Activated CD4-positive, CD25-positive, alpha-beta regulatory T cell treated with anti-CD3 and anti-CD28 coated beads, Interleukin-2, amount 50 U/mL, for 24 hours (primary cell): ENCODE measurements around the gene AP2A2.

Experiments
- ATAC-seq, 2 donors: fragments of 150-1000 bp; cut with Tn5 transposase; one replicate each; pipeline ENCODE4 v1.10.0; 2021; ENCODE audit warnings: mild to moderate bottlenecking in 1 of 2, moderate library complexity in 1 of 2

AP2A2 gene

DNA sequence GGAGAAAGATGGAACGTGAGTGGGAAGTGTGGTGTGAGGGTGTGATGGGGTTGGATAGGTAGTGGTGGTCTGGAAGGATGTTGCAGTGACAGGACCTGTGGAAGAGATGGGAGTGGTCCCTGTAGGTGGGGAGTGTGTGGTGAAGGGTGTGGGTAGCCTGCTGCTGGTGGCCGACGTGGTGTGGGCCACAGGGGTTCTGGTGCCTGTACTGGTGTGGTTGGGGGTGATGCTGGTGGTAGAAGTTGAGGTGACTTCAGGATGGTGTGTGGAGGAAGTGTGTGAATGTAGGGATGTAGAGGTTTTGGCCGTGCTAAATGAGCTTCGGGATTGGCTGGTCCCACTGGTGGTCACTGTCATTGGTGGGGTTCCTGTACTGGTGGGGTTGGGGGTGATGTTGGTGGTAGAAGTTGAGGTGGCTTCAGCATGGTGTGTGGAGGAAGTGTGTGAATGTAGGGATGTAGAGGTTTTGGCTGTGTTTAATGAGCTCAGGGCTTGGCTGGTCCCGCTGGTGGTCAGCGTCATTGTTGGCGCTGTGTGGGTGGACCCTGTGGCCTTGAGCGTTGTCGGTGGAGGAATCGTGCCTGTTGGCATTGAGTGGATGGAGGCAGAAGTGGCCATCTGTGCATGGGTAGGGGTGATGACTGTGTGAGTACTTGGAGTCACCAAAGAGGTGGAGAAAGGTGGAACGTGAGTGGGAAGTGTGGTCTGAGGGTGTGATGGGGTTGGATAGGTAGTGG lies 91.8 kb downstream of the AP2A2 start:
- ATAC-seq, result no peak

- no peak for ATAC-seq
Observed at GRCh38 chr11:1018091-1018490, 92.4 kb downstream of the AP2A2 start.

DNA sequence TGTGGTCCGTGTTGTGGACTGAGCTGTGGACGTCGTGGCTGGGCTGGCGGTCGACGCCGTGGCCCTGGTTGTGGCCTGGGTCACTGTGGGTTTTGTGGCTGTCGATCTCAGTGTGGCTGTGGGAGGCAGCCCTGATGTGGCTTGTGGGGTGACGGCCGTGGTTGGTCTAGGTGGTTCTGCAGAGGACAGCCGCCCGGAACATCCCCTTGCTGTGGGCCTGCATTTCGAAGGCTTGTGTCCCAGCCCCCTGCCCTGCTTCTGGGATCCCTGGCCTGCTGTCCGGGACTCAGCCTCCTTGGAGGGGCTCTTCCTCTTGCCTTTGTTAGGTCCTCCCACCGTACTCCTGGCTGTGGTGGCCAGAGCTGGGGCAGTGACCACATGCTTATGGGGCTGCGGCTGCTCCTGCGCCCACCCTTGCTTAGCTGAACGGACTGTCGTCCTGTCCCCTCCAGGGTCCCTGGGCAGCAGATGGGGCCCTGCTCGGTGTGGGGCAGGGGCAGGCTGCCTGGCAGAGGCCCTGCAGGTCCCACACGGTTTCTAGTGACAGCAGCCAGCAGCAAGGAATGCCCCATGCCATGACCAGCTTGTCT lies 93.7 kb downstream of the AP2A2 start:
- ATAC-seq, result no peak

DNA sequence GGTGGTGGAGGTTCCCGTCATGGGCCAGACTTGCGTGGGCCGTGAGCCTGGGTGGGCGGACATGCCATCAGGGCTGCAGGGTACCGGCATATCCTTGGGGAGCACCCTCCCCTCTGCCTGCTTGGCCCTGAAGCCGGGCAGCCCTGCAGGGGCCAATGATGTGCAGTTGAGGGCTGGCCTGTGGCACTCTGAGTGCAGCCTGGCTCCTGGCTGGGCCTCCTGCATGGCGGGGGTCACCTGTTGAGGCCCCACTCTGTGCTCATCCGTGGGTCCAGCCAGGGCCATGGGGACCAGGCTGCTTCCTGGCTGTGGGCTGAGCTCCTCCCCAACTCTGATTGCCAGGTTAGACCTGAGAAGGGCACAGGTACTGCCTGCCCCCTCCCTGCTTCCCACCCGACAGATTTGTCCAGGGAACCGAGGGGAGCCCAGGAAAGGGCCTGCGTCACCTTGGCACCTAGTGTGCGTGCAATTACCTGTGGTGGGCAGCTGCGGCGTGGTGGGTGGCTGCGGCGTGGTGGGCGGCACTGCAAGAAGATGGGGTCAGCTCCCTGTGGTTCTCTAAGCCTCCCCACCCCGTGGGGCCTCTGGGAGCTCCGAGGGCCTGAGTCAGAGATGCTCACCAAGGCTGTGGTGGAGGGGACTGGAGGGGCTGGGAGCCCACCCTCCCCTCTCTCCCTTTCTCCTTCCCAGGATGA lies 94.7 kb downstream of the AP2A2 start:
- no peak for ATAC-seq

DNA sequence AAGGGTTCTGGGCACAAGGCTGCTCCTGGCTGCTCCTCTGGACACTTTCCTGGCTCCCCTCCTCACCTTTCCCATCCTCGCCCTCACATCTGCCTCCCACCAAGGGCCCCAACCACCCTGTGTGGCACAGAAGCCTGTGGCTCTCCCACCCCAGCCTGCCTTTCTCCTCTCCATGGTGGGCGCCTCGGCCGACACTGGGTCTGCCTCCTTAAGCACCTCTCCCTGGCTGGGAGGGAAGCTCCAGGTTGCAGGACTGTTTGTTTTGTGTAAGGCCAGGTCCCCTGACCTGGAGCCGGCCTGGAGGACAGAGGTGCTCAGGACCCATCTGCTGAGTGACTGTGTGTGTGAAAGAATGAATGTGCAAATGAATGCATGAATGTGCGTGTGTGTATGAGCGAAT lies 96.7 kb downstream of the AP2A2 start:
- ATAC-seq, result no peak

DNA sequence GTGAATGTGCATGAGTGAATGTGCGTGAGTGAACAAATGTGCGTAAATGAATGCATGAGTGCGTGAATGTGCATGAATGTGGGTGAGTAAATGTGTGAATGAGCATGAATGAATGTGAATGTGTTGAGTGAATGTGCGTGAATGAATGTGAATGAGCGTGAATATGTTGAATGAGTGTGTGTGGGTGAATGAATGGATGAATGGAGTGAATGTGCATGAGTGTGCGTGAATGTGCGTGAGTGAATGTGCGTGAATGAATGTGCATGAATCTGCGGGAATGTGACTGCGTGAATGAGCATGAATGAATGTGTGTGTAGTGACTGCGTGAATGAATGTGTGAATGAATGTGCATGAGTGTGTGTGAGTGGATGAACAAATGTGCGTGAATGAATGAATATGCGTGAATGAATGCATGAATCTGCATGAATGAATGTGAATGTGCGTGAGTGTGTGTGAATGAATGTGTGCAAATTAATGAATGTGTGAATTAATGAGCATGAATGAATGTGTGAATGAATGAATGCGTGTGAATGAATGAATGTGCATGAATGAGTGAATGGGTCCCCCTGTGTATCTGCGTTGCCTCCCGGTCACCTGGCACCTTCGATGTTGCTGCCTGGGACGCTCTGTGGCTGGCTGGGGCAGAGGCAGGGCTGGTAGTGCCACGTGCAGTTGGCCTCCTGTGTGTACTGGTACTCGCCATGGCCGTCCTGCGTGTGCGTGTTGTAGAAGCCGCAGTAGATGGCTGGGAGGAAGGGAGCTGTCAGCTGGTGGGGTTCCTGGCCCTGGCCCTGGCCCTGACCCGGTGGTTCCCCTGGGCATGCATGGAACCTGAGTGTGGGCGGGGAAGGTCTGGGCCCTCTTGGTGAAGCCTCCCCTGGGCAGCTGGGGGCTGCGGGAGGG lies 97.5 kb downstream of the AP2A2 start:
- ATAC-seq, result no peak

DNA sequence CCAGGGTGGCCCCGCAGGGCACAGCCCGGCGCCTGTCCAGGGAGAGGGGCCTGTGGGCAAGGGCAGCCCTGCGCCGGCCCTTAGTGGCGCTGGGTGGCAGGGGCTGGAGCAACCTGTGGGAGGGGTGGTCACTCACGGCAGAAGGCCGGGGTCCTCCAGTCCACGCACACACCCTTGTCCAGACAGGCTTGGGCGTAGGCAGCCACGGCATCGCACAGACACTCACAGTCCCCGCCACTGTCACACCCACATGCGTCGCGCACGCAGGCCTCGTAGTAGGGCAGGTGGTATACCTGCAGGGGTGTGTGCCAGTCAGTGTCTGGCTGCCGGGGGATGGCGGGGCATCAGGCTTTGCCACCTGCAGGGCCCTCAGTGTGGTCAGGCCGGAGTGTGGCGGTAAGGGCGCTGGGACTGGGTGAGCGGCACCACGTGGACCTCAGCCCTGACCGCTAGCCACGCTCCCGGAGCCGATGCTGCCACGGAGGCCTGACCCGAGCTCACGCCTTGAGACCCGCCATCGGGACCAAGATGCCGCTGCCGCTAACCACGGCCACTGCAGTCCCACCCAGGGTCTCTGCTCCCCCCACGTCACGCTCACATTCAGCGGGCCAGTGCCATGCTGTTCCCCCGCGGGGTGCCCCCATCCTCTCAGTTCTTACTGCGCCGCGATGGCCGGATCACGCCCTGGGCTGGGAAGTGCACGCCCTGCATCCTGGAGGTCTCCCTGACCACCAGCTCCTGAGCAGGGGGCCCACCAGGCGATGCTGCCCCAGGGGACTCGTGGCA lies 98.3 kb downstream of the AP2A2 start:
- no peak for ATAC-seq

GRCh38 chr11:1024597-1025409 lies 99.1 kb downstream of the AP2A2 start:
- no peak for ATAC-seq

DNA sequence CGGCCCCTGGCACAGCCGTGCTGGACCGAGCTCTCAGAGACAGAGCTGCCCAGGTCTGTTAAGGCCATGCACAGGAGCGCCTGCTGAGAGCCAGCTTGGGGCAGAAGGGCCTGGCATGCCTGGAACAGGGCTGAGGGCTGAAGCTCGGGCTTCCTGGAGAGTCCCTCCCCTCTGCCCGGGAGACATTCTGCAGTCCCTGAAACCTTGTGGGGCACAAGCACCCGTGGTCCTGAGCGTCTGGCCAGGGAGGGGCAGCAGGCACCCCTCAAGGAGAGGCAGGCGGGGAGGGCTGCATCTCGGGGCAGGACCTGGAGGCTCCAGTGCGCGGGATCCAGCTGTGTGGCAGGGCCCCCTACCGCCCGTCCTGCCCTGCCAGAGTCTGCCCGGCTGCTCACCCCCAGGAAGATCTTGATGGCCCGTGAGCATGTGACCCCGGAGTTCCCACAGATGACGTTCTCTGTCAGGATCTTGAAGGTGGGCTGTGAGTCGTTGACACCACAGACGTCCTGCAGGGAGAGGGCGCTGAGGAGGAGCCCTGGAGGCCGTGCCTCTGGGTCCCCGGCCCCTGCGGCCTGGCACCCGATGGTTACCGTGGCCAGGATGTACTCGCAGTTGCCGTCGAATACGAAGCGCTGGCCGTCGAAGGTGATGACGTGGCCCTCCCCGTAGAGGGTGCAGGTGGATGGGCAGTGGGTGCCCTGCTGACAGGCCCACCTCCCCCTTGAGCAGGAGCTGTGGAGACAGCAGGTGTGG lies 99.9 kb downstream of the AP2A2 start:
- no peak for ATAC-seq

DNA sequence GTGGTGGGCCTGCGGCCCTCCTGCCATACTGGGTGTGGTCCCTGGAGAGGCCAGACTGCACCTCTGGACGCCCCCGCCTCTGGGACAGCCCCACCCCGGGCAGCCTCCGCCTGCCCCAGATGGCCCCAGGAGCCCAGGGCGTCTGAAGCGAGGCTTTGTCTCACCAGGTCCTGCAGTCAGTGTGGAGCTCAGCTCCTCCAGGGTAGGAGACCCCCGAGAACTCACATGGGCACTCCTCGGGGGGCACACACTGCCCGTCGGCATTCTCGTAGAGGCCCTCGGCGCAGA lies 100.4 kb downstream of the AP2A2 start:
- no peak for ATAC-seq

GRCh38 chr11:1026641-1027482 lies 101.2 kb downstream of the AP2A2 start:
- no peak for ATAC-seq

GRCh38 chr11:1027483-1028290 lies 102.0 kb downstream of the AP2A2 start:
- no peak for ATAC-seq

- no peak for ATAC-seq
Observed at GRCh38 chr11:1028291-1028540, 102.5 kb downstream of the AP2A2 start.

DNA sequence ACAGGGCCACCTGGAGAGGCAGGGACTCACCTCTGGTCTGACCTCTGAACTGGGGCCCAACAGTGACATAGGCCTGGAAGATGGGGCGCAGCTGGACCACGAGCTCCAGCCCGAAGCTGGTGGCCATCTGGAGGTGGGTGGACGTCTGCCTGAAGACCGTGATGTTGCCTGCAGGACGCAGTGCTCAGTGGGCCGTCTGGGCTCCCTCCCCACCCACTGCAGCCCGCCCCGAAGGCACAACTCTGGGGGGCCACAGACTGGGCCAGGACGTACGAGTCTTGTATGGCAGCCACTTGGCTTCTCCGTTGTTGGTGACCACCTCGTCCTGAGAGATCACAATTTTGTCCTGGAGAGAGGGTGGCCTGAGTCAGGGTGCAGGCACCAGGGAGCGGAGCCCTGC lies 102.9 kb downstream of the AP2A2 start:
- ATAC-seq, result no peak

GRCh38 chr11:1029051-1029450 lies 103.4 kb downstream of the AP2A2 start:
- ATAC-seq, result no peak

- no peak for ATAC-seq
Observed at GRCh38 chr11:1029654-1030053, 104.0 kb downstream of the AP2A2 start.

GRCh38 chr11:1030086-1030485 lies 104.4 kb downstream of the AP2A2 start:
- ATAC-seq, result no peak

DNA sequence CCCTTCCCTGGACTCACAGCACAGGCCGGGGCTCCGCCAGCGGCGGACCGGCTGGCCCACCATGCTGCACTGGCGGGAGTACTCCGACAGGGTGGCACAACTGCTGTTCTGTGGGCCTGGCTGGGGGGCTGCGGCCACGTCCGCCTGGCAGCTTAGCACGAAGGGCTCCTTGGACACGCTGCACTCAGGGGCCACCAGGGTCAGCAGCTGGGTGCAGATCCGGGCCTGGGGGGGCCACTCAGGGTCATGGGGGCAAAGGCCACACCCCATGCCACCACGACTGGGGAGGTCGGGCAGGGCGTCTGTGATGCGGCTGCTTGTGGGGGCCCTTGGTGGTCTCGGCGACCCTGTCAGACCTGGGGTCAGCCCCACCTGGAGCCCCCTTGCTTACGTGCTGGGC lies 104.9 kb downstream of the AP2A2 start:
- no peak for ATAC-seq
